GM21367 (cell line): Measurements from ENCODE around the gene ADCY3.

Experiments
- ATAC-seq: cut with Tn5 transposase; IDR thresholded peaks from one replicate; pipeline ENCODE4 v1.9.1; 2021; ENCODE audit not compliant: unreplicated experiment

Gene ADCY3

DNA sequence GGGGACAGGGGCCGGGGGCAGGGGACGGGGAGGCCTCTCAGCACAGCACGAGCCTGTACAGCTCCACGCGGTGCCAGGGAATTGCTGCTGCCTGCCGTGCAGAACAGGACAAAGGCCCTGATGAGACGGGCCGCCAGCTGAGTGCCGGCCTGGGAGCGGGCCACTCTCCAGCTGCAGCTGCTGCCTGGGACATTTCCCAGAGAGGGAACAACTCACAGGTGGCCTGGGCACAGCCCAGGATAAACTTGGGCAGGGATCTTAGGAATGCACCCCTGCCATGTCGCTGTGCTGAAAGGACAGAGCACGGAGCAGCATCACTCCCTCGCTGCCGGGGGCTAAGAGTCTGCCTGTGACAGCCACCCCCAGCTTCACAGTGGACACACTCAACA, 88.0 kb downstream of the ADCY3 start:
- ATAC-seq: no peak

DNA sequence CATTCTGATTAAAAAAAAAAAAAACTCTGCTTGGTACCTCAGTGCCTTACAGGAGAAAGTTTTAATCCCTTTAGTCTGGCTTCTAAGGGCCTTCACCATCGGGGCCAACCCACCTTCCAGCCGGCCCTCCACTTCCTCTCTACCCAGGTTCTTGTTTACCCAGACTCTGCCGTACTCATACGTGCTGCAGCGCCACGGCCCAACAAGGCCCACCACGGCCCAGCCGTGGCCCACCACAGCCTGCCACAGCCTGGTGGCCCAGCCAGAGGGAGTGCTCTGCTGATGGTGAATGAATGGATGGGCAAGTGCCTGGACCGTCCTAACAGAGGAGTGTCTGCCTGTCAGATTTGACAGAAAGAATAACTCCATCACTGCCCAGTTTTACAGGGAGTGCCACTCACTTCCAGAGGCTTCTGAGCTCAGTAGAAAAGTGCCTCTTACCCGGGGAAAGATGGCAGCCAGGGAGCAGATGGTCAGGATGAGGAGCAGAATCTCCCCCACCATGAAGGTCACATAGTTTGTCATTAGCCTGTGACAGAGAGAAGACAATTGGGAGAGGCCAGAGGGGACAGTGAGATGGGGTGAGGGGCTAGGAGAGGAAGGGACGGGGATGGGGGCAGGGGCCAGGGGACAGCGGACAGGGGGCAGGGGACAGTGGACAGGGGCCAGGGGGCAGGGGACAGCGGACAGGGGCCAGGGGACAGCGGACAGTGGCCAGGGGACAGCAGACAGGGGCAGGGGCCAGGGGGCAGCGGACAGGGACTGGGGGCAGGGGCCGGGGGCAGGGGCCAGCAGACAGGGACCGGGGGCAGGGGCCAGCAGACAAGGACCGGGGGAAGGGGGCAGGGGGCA, 88.6 kb downstream of the ADCY3 start:
- ATAC-seq: no peak

GRCh38 chr2:24830786-24831185, 89.3 kb downstream of the ADCY3 start:
- no peak for ATAC-seq

DNA sequence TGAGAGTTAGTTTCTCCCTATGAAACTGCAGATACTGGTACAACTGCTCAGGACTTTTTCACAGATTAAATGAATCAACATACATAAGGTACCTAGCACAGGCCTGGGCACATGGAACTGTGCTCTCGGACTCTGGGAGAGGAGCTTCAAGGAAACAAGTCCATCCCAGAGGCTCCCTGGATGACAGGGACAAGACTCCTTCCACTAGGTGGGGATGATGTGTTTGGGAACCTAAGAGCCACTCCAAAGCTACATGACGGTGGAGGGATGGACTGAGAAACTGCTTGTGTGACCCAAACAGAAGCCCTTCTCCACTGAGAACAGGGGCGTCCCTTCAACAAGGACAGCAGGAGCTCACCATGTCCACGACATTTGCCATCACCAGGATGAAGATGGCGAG, 89.7 kb downstream of the ADCY3 start:
- no peak for ATAC-seq

DNA sequence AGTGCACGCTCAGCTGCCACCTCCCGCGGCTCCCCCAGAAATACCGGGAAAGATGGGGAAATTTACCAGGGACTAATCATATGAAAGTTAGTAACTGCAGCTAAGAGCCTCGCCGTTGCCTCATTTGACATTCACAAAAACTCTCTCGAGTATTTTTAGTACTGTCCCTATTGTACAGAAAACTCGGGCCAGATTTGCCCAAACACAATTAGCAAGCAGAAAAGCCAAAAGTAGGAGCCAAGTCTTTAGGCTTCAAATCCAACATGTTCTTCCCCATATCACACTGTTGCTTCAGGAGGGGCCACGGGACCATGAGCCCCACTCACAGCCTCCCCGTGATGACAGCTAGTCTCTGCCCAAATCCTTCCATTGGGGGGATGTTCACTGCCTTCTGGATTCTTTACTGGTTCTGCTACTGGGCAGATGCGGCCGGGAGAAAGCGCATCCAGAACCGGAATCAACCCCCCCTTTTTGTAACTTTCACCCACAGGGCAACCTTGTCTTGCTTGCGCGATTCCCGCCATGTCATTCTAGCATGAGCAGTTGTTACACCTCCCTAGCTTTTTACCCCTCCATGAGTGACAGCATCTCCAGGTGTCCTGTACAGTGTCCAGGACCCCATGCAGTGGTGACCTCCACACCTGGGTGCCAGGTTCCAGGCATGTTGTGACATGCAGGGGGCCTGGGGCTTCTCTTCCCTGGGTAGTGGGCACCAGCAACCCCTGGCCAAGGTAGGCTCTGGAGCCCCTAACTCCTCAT, 91.6 kb downstream of the ADCY3 start:
- no peak for ATAC-seq

DNA sequence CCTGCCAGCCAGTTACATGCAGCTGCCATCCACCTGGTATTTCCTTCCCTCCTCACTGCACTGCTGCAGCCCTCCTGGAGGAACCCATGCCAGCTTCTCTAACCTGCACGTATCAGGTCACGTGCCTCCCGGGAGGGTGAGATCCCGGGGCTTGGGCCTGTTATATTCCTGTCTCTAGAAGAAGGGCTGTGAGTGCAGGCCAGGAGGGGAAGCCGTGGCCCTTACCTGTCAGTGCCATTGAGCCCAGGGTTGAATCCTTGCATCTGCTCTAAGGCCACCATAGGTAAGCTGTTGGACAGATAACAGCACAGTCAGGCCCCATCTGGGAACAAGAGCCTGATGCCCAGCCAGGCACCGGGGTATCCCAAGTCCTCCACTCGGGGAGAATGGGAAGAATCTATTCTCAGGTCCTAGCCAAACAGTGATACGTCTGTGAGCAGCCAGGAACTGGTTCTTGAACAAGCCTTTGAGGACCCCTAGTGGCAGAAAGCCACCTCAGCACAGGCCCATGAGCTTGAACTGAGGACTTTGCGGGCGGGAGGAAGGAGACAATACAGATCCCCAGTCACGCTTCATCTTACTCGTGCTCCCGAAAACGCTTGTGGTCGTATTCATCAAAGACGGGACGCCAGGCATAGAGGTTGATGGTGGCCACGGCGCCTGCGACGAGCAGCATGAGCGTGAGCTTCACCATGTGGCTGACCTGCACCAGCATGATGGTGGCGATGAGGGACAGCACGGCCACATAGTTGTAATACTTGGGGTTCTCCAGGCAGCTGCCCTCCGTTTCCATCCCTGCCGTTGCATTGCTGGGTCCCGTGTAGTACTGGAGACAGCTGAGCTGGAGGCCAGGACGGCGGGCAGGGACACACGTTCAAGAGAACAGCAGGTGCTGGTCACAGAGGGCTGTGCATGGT, 92.5 kb downstream of the ADCY3 start:
- peak; percentile 64 for ATAC-seq

- ATAC-seq: no peak
Observed at GRCh38 chr2:24826773-24827145, 93.3 kb downstream of the ADCY3 start.

DNA sequence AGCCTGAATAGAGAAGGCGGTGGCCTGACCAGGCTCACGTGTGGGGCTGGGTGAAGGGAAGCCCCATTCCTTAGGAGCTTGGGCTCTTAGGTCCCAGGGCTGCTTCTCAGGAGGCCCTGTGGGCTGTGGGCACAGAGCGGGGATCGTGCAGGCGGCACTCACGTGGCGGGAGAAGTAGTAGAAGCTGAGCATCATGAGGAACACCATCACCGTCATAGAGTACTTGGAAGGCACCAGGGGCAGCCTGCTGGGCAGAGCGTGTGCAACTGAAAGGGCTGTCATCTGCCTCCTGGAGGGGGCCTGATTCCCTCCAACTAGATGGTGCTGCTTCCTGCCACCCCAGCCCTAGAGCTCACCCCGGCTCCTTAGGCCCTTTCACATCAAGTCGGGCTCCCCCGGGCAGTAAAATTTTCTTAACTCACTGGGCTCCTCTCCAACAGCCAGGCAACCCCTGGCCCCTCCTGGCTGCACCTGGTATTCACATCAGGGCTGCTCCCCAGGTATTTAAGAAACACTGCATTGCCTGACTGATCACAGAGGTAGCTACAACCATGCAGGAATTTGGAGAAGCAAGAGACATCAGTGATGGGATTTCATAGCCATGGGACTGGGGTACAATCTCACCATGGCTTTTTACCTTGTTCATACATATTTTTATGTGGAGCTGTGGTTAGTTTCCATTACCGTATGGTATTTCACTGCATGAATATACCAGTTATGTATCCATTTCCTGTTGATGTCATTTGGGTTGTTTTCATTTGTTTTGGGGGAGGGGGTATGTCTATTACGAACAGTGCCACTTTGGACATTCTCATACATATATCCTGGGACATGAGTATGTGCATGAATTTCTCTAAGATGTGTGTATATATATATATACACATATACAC, 93.9 kb downstream of the ADCY3 start:
- ATAC-seq: no peak

DNA sequence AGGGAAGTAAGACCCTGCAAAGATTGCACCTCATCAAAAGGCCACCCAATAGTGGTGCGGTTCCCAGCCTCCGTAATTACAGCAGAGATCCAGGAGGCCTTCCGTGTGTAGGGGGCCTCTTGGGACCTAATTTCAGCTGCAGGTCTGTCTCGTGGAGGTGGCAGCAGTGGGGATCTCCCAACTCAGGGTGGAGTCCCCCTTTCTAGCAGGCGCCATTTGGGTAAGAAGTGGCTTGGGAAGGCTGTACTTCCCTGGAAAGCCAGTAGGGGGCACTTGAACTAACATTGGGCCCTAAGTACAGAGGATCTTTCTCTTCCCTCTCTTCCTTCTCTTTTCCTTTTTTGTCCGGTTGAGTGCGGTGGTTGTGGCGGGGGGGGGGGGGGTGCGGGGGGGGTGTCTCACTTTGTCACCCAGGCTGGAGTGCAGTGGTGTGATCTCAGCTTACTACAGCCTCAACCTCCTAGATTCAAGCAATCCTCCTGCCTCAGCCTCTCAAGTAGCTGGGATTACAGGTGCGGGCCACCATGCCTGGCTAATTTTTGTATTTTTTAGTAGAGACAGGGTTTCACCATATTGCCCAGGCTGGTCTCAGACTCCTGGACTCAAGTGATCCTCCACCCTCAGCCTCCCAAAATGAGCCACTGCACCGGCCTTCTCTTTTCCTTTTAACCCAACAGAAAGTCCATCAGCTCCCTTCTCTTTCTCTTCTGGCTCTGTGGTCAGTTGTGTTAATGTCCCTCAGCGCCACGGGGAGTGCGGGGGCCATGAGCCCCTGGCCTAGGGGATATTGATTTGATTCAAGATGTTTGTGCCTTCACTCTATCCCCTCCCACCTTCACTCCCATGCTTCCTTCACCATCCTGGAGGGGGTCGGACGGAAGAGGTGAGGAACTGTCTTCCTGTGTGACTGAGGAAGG, 94.8 kb downstream of the ADCY3 start:
- ATAC-seq: no peak

GRCh38 chr2:24824071-24824588, 95.9 kb downstream of the ADCY3 start:
- ATAC-seq: no peak

DNA sequence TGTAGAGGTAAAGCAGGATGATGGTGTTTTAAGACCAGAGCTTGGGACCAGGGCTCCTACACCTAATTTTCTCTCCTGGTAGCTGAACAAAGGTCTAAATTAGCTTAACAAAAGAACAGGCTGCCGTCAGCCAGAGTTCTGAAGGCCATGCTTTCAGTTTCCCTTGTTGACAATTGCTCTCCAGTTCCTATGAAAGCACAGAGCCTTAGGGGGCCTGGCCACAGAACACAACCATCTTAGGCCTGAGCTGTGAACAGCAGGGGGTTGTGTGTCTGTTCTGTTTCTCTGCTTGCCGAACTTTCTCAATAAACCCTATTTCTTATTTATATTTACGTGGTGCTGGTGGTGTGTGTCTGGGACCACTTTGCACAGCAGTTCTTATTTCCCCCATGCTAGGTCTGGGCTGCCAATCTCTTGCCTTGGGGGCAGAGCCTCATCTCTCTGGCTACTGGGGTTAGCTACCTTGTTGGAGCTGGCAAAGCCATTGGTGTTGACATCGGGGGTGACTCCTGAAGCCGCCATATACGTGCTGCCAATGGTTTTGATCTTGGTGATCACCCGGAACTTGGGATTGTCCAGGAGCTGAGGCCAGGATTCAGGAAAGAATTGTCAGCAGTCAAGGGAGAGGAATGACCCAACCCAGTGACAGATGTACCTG, 97.9 kb downstream of the ADCY3 start:
- ATAC-seq: no peak

- no peak for ATAC-seq
Observed at GRCh38 chr2:24821433-24821891, 98.6 kb downstream of the ADCY3 start.

DNA sequence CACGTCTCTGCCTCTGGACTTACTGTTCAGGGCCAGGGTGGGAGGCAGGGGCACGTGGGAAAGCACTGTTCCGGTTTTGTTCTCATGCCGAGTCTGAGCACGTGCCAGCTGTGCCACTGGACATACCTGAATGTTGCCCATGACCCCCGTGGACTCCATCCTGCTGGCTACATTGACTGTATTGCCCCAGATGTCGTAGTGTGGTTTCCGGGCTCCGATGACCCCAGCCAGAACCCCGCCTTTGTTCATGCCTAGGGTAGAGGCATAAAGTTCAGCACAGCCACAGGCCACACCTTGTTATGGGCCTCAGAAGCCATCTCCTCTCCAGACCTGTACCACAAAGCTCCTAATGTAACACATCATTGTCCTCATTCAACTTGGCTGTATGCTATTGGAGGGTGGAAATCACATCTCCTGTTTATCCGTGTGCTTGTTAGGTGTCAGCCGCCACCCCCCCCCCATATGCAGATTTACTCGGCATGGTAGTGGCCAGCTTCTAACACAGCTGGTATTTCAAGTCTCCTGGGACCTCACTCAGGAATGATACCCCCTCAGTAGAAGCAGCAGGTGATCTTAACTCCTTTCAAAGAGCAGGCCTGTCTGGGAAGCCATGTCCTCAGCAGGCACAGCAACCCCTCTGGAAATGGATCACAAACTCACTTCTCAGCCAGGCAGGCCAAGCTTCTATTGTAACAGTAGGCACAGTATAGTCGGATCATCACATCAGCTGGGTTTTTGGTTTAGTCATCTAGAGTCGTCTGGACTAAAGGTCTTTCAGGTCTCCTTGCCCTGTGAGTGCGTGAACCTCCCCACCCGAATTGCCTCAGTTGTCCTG, 99.2 kb downstream of the ADCY3 start:
- ATAC-seq: no peak

GRCh38 chr2:24820175-24820513, 99.9 kb downstream of the ADCY3 start:
- no peak for ATAC-seq

GRCh38 chr2:24819442-24820174, 100.4 kb downstream of the ADCY3 start:
- no peak for ATAC-seq

GRCh38 chr2:24818721-24819167, 101.3 kb downstream of the ADCY3 start:
- no peak for ATAC-seq

DNA sequence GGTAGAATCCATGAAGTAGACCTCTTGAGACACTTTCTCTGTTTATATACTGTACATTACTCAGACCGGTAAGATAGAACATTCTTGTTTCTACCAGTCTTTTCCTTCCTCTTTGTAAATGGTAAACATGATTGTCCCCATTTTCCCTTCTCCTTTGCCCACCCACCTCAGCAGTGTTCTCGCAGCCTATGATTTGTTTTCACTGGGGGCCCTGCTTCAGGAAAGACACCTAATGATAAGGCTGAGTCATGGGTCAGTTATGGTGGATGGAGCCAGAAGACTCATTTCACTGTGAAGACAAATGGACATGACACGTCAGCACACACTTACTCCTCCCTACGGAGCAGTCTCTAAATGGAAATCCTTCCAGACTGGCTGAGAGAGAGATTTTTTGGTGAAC, 103.2 kb downstream of the ADCY3 start:
- ATAC-seq: no peak
